H1 (cell line): ENCODE measurements around the gene SMARCD1. TPM values are rescaled to one million over a fixed set of nuclear protein-coding genes. Genes with fewer than 3 reads are reported as not detected.

Experiments used
- CTCF ChIA-PET: fragments of 300-600 bp; sonication (Branson Sonifier 250); formaldehyde crosslinking; loops from one replicate; lab custom pipeline; 2021; ENCODE audit not compliant: partially characterized antibody; lab: Charles Lee
- POLR2A ChIA-PET: fragments of 300-600 bp; sonication (Branson Sonifier 250); formaldehyde crosslinking; loops from one replicate; lab custom pipeline; 2021; ENCODE audit warnings: inconsistent platforms; ENCODE audit not compliant: partially characterized antibody; lab: Charles Lee
- DNase-seq, 2 experiments: peaks; one replicate each; pipeline versions ENCODE4 v3.0.0 to v3.0.0-alpha.2; 2010 to 2022; ENCODE audit warnings: low spot score in 2 of 2, low read depth in 1 of 2, mixed read lengths in 1 of 2
- FAIRE-seq: peaks from 2 replicates; lab custom pipeline; 2011; peaks lifted over from hg19 to GRCh38; lab: Jason Lieb, UNC
- H2AFZ ChIP-seq: 2 replicates; pipeline ENCODE4 v1.8.1; 2012; ENCODE audit warnings: low read length, inconsistent platforms
- H2AK5ac ChIP-seq: 2 replicates; pipeline ENCODE4 v1.6.1; 2013; ENCODE audit warnings: low read depth, low read length
- H2BK120ac ChIP-seq: replicated peaks from 2 replicates; pipeline ENCODE3; 2013; ENCODE audit warnings: low read depth, low read length, inconsistent platforms
- H2BK12ac ChIP-seq: 2 replicates; pipeline ENCODE4 v1.6.1; 2013; ENCODE audit warnings: low read depth, low read length
- H2BK15ac ChIP-seq: 2 replicates; pipeline ENCODE4 v1.6.1; 2013; ENCODE audit warnings: low read length
- H2BK20ac ChIP-seq: 2 replicates; pipeline ENCODE4 v1.6.1; 2013; ENCODE audit warnings: low read length
- H2BK5ac ChIP-seq: 2 replicates; pipeline ENCODE4 v1.6.1; 2013; ENCODE audit warnings: low read depth, low read length
- H3K14ac ChIP-seq: 2 replicates; pipeline ENCODE4 v1.6.1; 2013; ENCODE audit warnings: inconsistent platforms; ENCODE audit not compliant: insufficient read length
- H3K18ac ChIP-seq: 2 replicates; pipeline ENCODE4 v1.6.1; 2013; ENCODE audit warnings: low read length; ENCODE audit errors: extremely low read depth
- H3K23ac ChIP-seq: 2 replicates; pipeline ENCODE4 v1.6.1; 2013; ENCODE audit warnings: inconsistent platforms; ENCODE audit not compliant: insufficient read length
- H3K23me2 ChIP-seq: 2 replicates; pipeline ENCODE4 v1.6.1; 2013; ENCODE audit warnings: low read depth, low read length
- H3K27ac ChIP-seq: 2 replicates; pipeline ENCODE4 v1.6.1; 2011; ENCODE audit warnings: low read depth, low read length, inconsistent platforms
- H3K27me3 ChIP-seq, 4 experiments: replicated peaks in 1 of 4; 1 replicate in 1 of 4; 2 replicates in 3 of 4; pipeline versions ENCODE4 v1.6.1 to v1.8.1; 2011 to 2013; ENCODE audit warnings: low read length in 3 of 4, mild to moderate bottlenecking in 3 of 4, inconsistent platforms in 2 of 4, mixed read lengths in 2 of 4, moderate library complexity in 1 of 4; ENCODE audit not compliant: control insufficient read depth in 3 of 4, insufficient read depth in 3 of 4; ENCODE audit errors: extremely low read depth in 1 of 4
- H3K36me3 ChIP-seq, 4 experiments: 2 replicates each; pipeline versions ENCODE4 v1.6.1 to v1.8.1; 2011 to 2013; ENCODE audit warnings: mild to moderate bottlenecking in 4 of 4, low read length in 3 of 4, moderate library complexity in 2 of 4, control low read depth in 1 of 4, inconsistent platforms in 1 of 4; ENCODE audit not compliant: insufficient read depth in 4 of 4, control insufficient read depth in 2 of 4
- H3K4ac ChIP-seq: replicated peaks from 2 replicates; pipeline ENCODE3; 2013; ENCODE audit warnings: low read length, low read depth, mixed read lengths, inconsistent platforms; ENCODE audit not compliant: insufficient read length
- H3K4me1 ChIP-seq, 4 experiments: replicated peaks in 1 of 4; 1 replicate in 1 of 4; 2 replicates in 3 of 4; pipeline versions ENCODE4 v1.6.1 to v1.8.1; 2011 to 2013; ENCODE audit warnings: low read length in 3 of 4, inconsistent platforms in 2 of 4, mixed read lengths in 1 of 4; ENCODE audit not compliant: insufficient read depth in 4 of 4, control insufficient read depth in 3 of 4
- H3K4me2 ChIP-seq, 2 experiments: 2 replicates each; pipeline versions ENCODE4 v1.6.1 to v1.8.1; 2011 to 2013; ENCODE audit warnings: low read depth in 2 of 2, low read length in 2 of 2, control low read depth in 1 of 2, inconsistent platforms in 1 of 2, mild to moderate bottlenecking in 1 of 2; ENCODE audit not compliant: insufficient read depth in 1 of 2
- H3K4me3 ChIP-seq, 4 experiments: fragments of 200-600, 300-600 bp in 1 of 4; sonication (generic), shearing (Covaris generic), sonication (Bioruptor Twin) in 1 of 4; 2 replicates each; pipeline versions ENCODE4 v1.5.1 to v1.8.1; 2011 to 2016; ENCODE audit warnings: low read length in 4 of 4, low read depth in 3 of 4, control low read depth in 2 of 4, inconsistent platforms in 2 of 4, mild to moderate bottlenecking in 2 of 4, mixed read lengths in 1 of 4, moderate library complexity in 1 of 4; ENCODE audit not compliant: insufficient read depth in 2 of 4; ENCODE audit errors: extremely low read depth in 1 of 4
- H3K56ac ChIP-seq: replicated peaks from 2 replicates; pipeline ENCODE3; 2013; ENCODE audit warnings: low read depth, mild to moderate bottlenecking, mixed read lengths, low read length, inconsistent platforms; ENCODE audit not compliant: insufficient read length
- H3K79me1 ChIP-seq: 2 replicates; pipeline ENCODE4 v1.6.1; 2013; ENCODE audit warnings: low read depth, low read length, control low read depth
- H3K79me2 ChIP-seq, 2 experiments: 2 replicates each; pipeline versions ENCODE4 v1.6.1 to v1.8.1; 2012 to 2013; ENCODE audit warnings: low read length in 2 of 2, mild to moderate bottlenecking in 2 of 2, inconsistent platforms in 1 of 2; ENCODE audit not compliant: insufficient read depth in 2 of 2, control insufficient read depth in 1 of 2
- H3K9ac ChIP-seq, 4 experiments: replicated peaks in 1 of 4; 1 replicate in 1 of 4; 2 replicates in 3 of 4; pipeline versions ENCODE4 v1.6.1 to v1.8.1; 2011 to 2013; ENCODE audit warnings: low read depth in 3 of 4, low read length in 3 of 4, control low read depth in 2 of 4, mild to moderate bottlenecking in 2 of 4, moderate library complexity in 2 of 4, inconsistent platforms in 1 of 4; ENCODE audit errors: extremely low read depth in 1 of 4
- H3K9me3 ChIP-seq, 2 experiments: 2 replicates each; pipeline versions ENCODE4 v1.6.1 to v1.8.1; 2012 to 2013; ENCODE audit warnings: mild to moderate bottlenecking in 2 of 2, moderate library complexity in 2 of 2, control low read depth in 1 of 2, inconsistent platforms in 1 of 2, low read depth in 1 of 2, low read length in 1 of 2, mixed read lengths in 1 of 2; ENCODE audit not compliant: insufficient read depth in 2 of 2
- H4K20me1 ChIP-seq, 2 experiments: replicated peaks in 1 of 2; 2 replicates each; pipeline versions ENCODE3 to v1.8.1; 2011 to 2013; ENCODE audit warnings: inconsistent platforms in 2 of 2, low read length in 2 of 2, mild to moderate bottlenecking in 1 of 2; ENCODE audit not compliant: insufficient read depth in 2 of 2, control insufficient read depth in 1 of 2
- H4K5ac ChIP-seq: 2 replicates; pipeline ENCODE4 v1.6.1; 2013; ENCODE audit warnings: low read length, low read depth, mixed read lengths, inconsistent platforms; ENCODE audit not compliant: insufficient read length
- H4K8ac ChIP-seq: 2 replicates; pipeline ENCODE4 v1.8.0; 2013; ENCODE audit warnings: mild to moderate bottlenecking, moderate library complexity, low read length, inconsistent platforms; ENCODE audit not compliant: insufficient read depth; ENCODE audit errors: extremely low read depth
- H4K91ac ChIP-seq: replicated peaks from 2 replicates; pipeline ENCODE3; 2013; ENCODE audit warnings: low read length, mixed read lengths, inconsistent platforms; ENCODE audit not compliant: insufficient read length
- BACH1 ChIP-seq: IDR thresholded peaks from 2 replicates; pipeline ENCODE4 v1.6.1; 2012; ENCODE audit warnings: low read length, improper control_type of control experiment
- CBX5 ChIP-seq: fragments of 300-800, 300-1000 bp; sonication (generic); IDR thresholded peaks from 2 replicates; pipeline ENCODE4 v1.7.1; 2016; ENCODE audit warnings: antibody characterized with exemption, low read length, low read depth
- CEBPB ChIP-seq: IDR thresholded peaks from 2 replicates; pipeline ENCODE4 v1.6.1; 2012; ENCODE audit warnings: low read depth, low read length
- EP300 ChIP-seq, 2 experiments: IDR thresholded peaks; 1 replicate in 1 of 2; 2 replicates in 1 of 2; pipeline ENCODE4 v1.6.1; 2011 to 2012; ENCODE audit warnings: low read depth in 2 of 2, low read length in 2 of 2, mild to moderate bottlenecking in 2 of 2, borderline replicate concordance in 1 of 2, inconsistent platforms in 1 of 2, moderate library complexity in 1 of 2
- EZH2 ChIP-seq: fragments of 200-600 bp; sonication (generic); IDR thresholded peaks from 2 replicates; pipeline ENCODE4 v1.7.1; 2012; ENCODE audit warnings: low read depth, mild to moderate bottlenecking, moderate library complexity, low read length, inconsistent platforms; ENCODE audit not compliant: severe bottlenecking
- JUN ChIP-seq: IDR thresholded peaks from 2 replicates; pipeline ENCODE4 v1.6.1; 2011; ENCODE audit warnings: low read depth, mild to moderate bottlenecking, improper control_type of control experiment, low read length
- MAX ChIP-seq: IDR thresholded peaks from 2 replicates; pipeline ENCODE4 v1.6.1; 2012; ENCODE audit warnings: inconsistent platforms
- NRF1 ChIP-seq: IDR thresholded peaks from 2 replicates; pipeline ENCODE4 v1.6.1; 2011; ENCODE audit warnings: mild to moderate bottlenecking, low read depth, low read length, improper control_type of control experiment
- POLR2AphosphoS5 ChIP-seq: IDR thresholded peaks from 2 replicates; pipeline ENCODE4 v1.6.1; 2011; ENCODE audit warnings: low read depth, low read length
- SIRT6 ChIP-seq: IDR thresholded peaks from one replicate; pipeline ENCODE4 v1.7.1; 2012; ENCODE audit warnings: low read length, inconsistent platforms
- TAF7 ChIP-seq: optimal IDR thresholded peaks from 2 replicates; pipeline ENCODE3; 2011; ENCODE audit warnings: low read depth, mild to moderate bottlenecking, inconsistent platforms, low read length, moderate library complexity, borderline replicate concordance
- TCF12 ChIP-seq: IDR thresholded peaks from 2 replicates; pipeline ENCODE4 v1.6.1; 2011; ENCODE audit warnings: low read depth, mild to moderate bottlenecking, low read length
- WGBS, 2 experiments: shearing (Covaris generic) in 1 of 2; methylation state at CpG; one replicate each; pipeline versions ENCODE4 v1.1.6 to v1.1.7; 2013 to 2015; ENCODE audit warnings: low lambda C conversion rate in 2 of 2, mixed read lengths in 2 of 2, inconsistent platforms in 1 of 2, low coverage in 1 of 2, missing lambda C conversion rate in 1 of 2; ENCODE audit not compliant: insufficient replicate concordance in 2 of 2, insufficient coverage in 1 of 2, insufficient read length in 1 of 2; ENCODE audit errors: extremely low coverage in 1 of 2, missing lambda C conversion rate in 1 of 2; 5-methylcytosine and 5-hydroxymethylcytosine counted together
- polyA plus RNA-seq, 7 experiments: library from polyadenylated mRNA; depleted of rRNA in 3 of 7; stranded (reverse) in 5 of 7; unstranded in 2 of 7; fragments of >200 nt in 5 of 7; fragments of 200-250 nt in 2 of 7; gene quantifications; 1 replicate in 5 of 7; 2 replicates in 1 of 7; 4 replicates in 1 of 7; pipeline versions ENCODE4 v1.2.1 to v1.2.3, GENCODE V29; 2011 to 2013; ENCODE audit warnings: missing spikeins in 2 of 7, mixed read lengths in 2 of 7
- total RNA-seq: library from RNA; stranded (reverse); fragmentation: NEBNext Ultra II Directional; extraction: Animal tissue kit (Norgen Biotek cat#: 25700); gene quantifications from 2 replicates; pipeline ENCODE4 v1.2.1, GENCODE V29; 2021

The SMARCD1 gene
- total and polyA plus RNA-seq, 2 of the 8 experiments (the other 6 are each of a cell fraction or from before 2014, with no cell fraction given) = 128 to 130 TPM

- no peak overlapping the region for H2BK20ac ChIP-seq
- H3K23ac ChIP-seq = no peak overlapping the region
- H3K18ac ChIP-seq = no peak overlapping the region; the same call in 1 of the 2 replicates
- H2BK12ac ChIP-seq = peak overlapping the region; percentile 92
- POLR2A ChIA-PET = interaction anchor here (1.4 kb wide), 1 partner anchor 12 kb away, joined by 7 read pairs; the partner anchor contains the start of gene SMARCD1
- H3K27ac ChIP-seq = no peak overlapping the region
- FAIRE-seq (no peak), DNase-seq (peak in 1 of 2 experiments; percentile 60)
- H3K23me2 ChIP-seq = no peaks in the 10 kb centered on the region; the same call in 1 of the 2 replicates
- no peak overlapping the region for H3K14ac ChIP-seq
- H3K56ac ChIP-seq = no peak overlapping the region
- CTCF ChIA-PET = interaction anchor here (1.2 to 27.3 kb wide), 9 partner anchors 11 to 124 kb away, joined by 3 to 625 read pairs (median 44); partner anchors contain the start of genes AQP6, ASIC1, COX14 and GPD1
- H2BK5ac ChIP-seq = peak overlapping the region; percentile 66; the same call in 1 of the 2 replicates
- no peaks in the 10 kb centered on the region; a peak in 1 of 7 replicates for H3K27me3 ChIP-seq
- H4K91ac ChIP-seq = peak overlapping the region; percentile 19
- no peaks in the 10 kb centered on the region for H3K36me3 ChIP-seq
- no peak overlapping the region for H4K5ac ChIP-seq
- peak overlapping the region; percentile 65; the same call in 1 of the 2 replicates for H2AFZ ChIP-seq
- 82% methylated on average over 6 of the region's 10 CpGs; no CpG with 5 or more reads in 1 of the 2 experiments for WGBS, 2 experiments
- peak overlapping the region; percentile 88; the same call in 1 of the 2 replicates for H2BK15ac ChIP-seq
- H3K4me2 ChIP-seq = peak overlapping the region in 1 of 2 experiments; percentile 8; a peak in 1 of 4 replicates
- H4K8ac ChIP-seq = no peak overlapping the region
- no peak overlapping the region; the same call in 1 of the 2 replicates for H2AK5ac ChIP-seq
- no peaks in the 10 kb centered on the region for H3K79me2 ChIP-seq
- H4K20me1 ChIP-seq = no peaks in the 10 kb centered on the region
- peaks cover 0 to 6% (median 3%) of the 10 kb centered on the region in 4 experiments; a peak in 5 of 7 replicates for H3K4me1 ChIP-seq
- no peak overlapping the region for H3K4ac ChIP-seq
- H3K9me3 ChIP-seq = no peaks in the 10 kb centered on the region
- H3K9ac ChIP-seq = no peak overlapping the region
- no peak overlapping the region for H2BK120ac ChIP-seq
- no peak overlapping the region for H3K4me3 ChIP-seq
- H3K79me1 ChIP-seq = no peaks in the 10 kb centered on the region
- TF ChIP-seq POLR2AphosphoS5 = no peak
- no peak for TF ChIP-seq MAX
- TF ChIP-seq JUN = no peak
- no peak for TF ChIP-seq EZH2
- no peak for TF ChIP-seq BACH1
- TF ChIP-seq CEBPB = no peak
- TF ChIP-seq CBX5 = no peak
- TF ChIP-seq TCF12 = no peak
- no peak for TF ChIP-seq NRF1
- TF ChIP-seq EP300 (IDR thresholded peaks at IDR 0.05; ENCODE audit: borderline replicate concordance in 1 of 2, low read depth in 2 of 2, low read length in 2 of 2) = no peak
- no peak for TF ChIP-seq TAF7
- no peak for TF ChIP-seq SIRT6
Observed at GRCh38 chr12:50072198-50072907, 12.8 kb upstream of the SMARCD1 start.
